ENCODE data around the gene SUGCT.

The SUGCT gene

DNA sequence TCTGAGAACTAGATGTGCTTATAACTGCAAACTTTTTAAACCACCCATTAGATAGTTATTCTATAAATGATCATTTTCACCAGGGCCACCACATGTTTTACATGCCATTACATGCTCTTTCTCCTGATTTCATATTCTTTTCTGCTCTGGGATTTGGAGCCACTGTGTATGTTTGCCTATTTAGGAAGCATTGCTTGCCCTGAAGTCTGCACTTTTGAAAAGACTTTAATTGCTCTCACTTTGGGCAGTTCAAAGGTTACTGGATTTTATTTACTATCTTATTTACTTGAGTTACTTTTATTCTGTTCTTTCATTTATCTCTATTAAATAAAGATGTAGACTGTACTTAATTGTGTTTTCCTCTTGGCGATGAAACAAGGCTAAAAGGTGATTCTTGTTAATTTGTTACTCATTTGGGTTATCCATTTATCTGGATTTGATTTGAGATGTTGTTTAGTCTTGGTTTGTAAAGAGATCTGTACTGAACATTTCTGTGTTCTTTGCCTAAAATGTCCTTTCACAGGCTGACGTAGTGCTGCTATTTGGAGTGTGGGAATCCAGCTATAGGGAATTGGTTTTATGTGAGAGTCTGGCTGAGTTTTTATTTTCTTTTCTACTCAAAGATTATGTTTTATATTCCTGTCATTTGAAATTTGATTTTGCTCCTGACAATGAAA is 88.8 kb downstream of the SUGCT start:
- TF ChIP-seq CTCF (IDR thresholded peaks at IDR 0.05) = no peak
- DNase-seq (ENCODE audit: low spot score) = no peak
- H3K27ac ChIP-seq = peak overlapping the region in 1 of 2 donors; percentile 28

DNA sequence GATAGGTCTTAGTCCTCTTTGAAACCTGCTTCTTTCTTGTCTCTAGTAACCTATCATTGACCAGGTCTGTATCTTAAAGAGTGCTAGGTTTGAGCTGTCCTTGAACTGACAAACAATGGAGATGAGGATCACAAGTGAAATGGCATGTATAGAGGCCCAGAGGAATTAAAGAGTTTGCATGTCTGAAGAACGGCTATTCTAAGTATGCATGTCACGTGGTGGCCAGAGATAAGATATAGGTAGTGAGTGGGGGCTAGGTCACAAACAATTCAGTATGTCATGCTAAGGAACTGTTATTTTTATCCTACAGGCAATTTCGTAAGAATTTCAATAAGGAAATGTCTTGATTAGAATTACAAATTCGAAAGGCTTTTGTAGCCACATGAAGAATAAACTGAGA is 95.3 kb downstream of the SUGCT start:
- DNase-seq (ENCODE audit: low spot score) = no peak
- Histone ChIP-seq H3K27ac (no peak overlapping the region), H3K4me3 (no peak overlapping the region)
- TF ChIP-seq CTCF (IDR thresholded peaks at IDR 0.05) = no peak

More for the DNA sequence above, 88.8 kb downstream of the SUGCT start:
- H3K4me3 ChIP-seq = no peak overlapping the region

DNA sequence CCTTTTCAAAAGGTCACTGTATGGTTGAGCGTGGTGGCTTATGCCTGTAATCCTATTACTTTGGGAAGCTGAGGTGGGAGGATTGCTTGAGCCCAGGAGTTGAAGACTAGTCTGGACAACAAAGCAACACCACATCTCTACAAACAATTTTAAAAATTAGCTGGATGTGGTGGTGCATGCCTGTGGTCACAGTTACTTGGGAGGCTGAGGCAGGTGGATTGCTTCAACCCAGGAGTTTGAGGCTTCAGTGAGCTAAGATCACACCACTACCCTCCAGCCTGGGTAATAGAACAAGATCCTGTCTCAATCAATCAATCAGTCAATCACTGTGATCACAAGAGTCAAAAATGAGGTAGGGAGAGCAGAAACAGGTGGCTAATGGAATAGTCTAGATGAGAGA is 97.0 kb downstream of the SUGCT start:
- no peak for TF ChIP-seq CTCF (IDR thresholded peaks at IDR 0.05)
- H3K27ac ChIP-seq = peak overlapping the region in 1 of 2 donors; percentile 26
- DNase-seq (ENCODE audit: low spot score) = no peak
- no peak overlapping the region for H3K4me3 ChIP-seq

DNA sequence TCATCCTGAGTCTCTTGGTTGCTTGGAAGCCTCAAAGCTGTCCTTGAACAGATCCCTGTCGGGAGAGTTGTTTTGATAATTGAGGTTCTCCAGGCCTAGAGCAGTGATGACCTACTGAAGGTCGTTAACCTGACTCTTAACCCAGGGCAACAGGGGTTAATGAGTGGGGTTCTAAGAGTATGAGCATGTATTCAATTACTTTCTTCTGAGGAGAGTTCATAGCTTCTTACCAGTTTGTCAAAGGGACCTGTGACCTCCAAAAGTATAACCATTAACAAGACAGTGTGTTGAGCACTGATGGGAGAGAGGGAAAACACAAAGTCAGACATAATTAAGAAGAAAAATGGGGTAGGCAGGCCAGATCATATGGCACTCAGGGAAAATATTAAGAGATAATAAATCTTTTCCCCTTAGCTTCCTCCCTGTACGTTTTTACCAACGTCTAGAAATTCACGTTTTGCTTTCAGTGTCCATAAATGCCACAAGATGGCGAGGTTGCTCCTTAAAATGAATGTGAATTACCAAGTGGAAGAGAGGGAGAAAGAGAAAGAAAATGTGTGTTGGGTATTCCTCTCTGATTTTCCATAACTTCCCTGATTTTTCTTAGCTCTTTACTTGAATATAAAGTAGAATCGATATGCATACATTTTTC is 97.6 kb downstream of the SUGCT start:
- Histone ChIP-seq H3K4me3 (no peak overlapping the region), H3K27ac (peak overlapping the region in 1 of 2 donors; percentile 26)
- no peak for DNase-seq (ENCODE audit: low spot score)
- peak; percentile 45 for TF ChIP-seq CTCF (IDR thresholded peaks at IDR 0.05)

- DNase-seq (ENCODE audit: low spot score) = no peak
- H3K4me3 ChIP-seq = no peak overlapping the region
- H3K27ac ChIP-seq = no peak overlapping the region
- no peak for TF ChIP-seq CTCF (IDR thresholded peaks at IDR 0.05)
Measured at GRCh38 chr7:40234046-40234445, 99.2 kb downstream of the SUGCT start.

- DNase-seq (ENCODE audit: low spot score) = no peak
- Histone ChIP-seq H3K4me3 (no peak overlapping the region), H3K27ac (no peak overlapping the region)
- no peak for TF ChIP-seq CTCF (IDR thresholded peaks at IDR 0.05)
Measured at GRCh38 chr7:40234666-40235065, 99.9 kb downstream of the SUGCT start.

GRCh38 chr7:40237731-40238130 is 102.9 kb downstream of the SUGCT start:
- no peak for TF ChIP-seq CTCF (IDR thresholded peaks at IDR 0.05)
- DNase-seq (ENCODE audit: low spot score) = no peak
- H3K27ac ChIP-seq = no peak overlapping the region
- no peak overlapping the region for H3K4me3 ChIP-seq

Data from coronary artery (tissue), 2 donors.